ENCODE data around the gene SORL1-AS1.

SORL1-AS1 gene

DNA sequence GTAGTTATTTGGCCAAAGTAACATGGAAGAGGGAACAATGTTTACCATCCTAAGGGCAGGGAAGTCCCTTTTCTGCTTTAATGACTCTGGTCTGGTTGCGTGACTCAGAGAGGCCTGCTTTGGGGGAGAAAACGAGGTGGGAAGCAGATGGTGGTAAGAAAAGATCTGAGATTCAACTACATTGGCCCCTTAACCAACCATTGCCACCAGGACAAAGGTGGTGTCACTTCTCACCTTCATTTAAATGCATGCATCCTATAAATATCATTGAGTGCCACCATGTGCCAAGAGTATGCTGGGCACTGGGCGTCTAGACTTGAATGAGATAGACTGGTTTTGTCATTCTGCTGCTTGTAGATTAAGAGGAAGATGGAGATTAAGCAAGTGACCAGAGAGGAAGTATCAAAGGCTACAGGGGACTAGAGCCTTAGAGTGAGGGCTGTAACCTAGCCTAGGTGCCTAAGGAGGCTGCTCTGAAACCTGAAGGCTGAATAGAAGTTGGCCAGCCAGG, 4.3 kb downstream of the SORL1-AS1 start:
- no peak for DNase-seq
- no peaks in the 10 kb centered on the region for H4K20me1 ChIP-seq (ENCODE audit: control insufficient read depth, insufficient read depth, insufficient read length)
- no peak overlapping the region for H3K23ac ChIP-seq (ENCODE audit: insufficient read length, low read depth, low read length)
- H3K4ac ChIP-seq (ENCODE audit: low read depth, low read length) = no peak overlapping the region
- H3T11ph ChIP-seq (ENCODE audit: low read length) = no peak overlapping the region
- no peak overlapping the region for H2AK5ac ChIP-seq (ENCODE audit: insufficient read length, low read length)
- peaks cover 7% of the 10 kb centered on the region for H3K23me2 ChIP-seq (ENCODE audit: insufficient read length, low read depth, low read length, poor library complexity, severe bottlenecking)
- WGBS (ENCODE audit: extremely low coverage, insufficient read length, low lambda C conversion rate) = no CpG with 5 or more reads among the region's 3 CpGs
- Mint-ChIP-seq H3K27ac (no peak overlapping the region), H3K9me3 (no peaks in the 10 kb centered on the region), H3K36me3 (ENCODE audit: insufficient read depth in 1 of 3, low read depth in 3 of 3) (peaks cover 0 to 2% (median 0%) of the 10 kb centered on the region in 3 experiments; a peak in 1 of 7 replicates), H3K4me1 (peaks cover 48 to 62% of the 10 kb centered on the region in 2 experiments), H3K4me3 (no peak overlapping the region), H3K27me3 (ENCODE audit: low read depth) (peaks cover 13% of the 10 kb centered on the region)
- H3K27me3 ChIP-seq (ENCODE audit: insufficient read depth, low read length) = no peaks in the 10 kb centered on the region
- no peak overlapping the region for H3K27ac ChIP-seq (ENCODE audit: insufficient read length, low read depth, low read length)
- no peak overlapping the region for H2BK20ac ChIP-seq (ENCODE audit: low read depth, low read length, poor library complexity, severe bottlenecking)
- H4K8ac ChIP-seq (replicated peaks; ENCODE audit: insufficient read length, low read depth, low read length) = no peak overlapping the region
- H3K18ac ChIP-seq (ENCODE audit: insufficient read length, low read depth, low read length) = no peak overlapping the region
- no peak overlapping the region for H4K91ac ChIP-seq (ENCODE audit: insufficient read length, low read depth, low read length)
- H3K56ac ChIP-seq (ENCODE audit: insufficient read length, low read depth, low read length) = no peak overlapping the region
- no peak overlapping the region for H2BK5ac ChIP-seq (ENCODE audit: insufficient read length, low read length)
- H2BK15ac ChIP-seq (ENCODE audit: low read depth, low read length) = no peak overlapping the region
- peaks cover 3% of the 10 kb centered on the region; the same call in 1 of the 2 replicates for H3K79me2 ChIP-seq (ENCODE audit: insufficient read depth, low read length)
- no peak overlapping the region for H3K4me2 ChIP-seq (ENCODE audit: insufficient read depth, insufficient read length, low read length)
- no peak overlapping the region for H2BK120ac ChIP-seq (ENCODE audit: low read depth, low read length, poor library complexity, severe bottlenecking)
- no peak for TF ChIP-seq CTCF (conservative IDR thresholded peaks at IDR 0.05)
- H2AFZ ChIP-seq (ENCODE audit: low read length) = no peak overlapping the region
- no peak overlapping the region for H3K14ac ChIP-seq (ENCODE audit: insufficient read depth, low read length)
- peaks cover 5% of the 10 kb centered on the region; the same call in 1 of the 2 replicates for H3K4me1 ChIP-seq (ENCODE audit: insufficient read depth, low read length)
- no peaks in the 10 kb centered on the region for H3K79me1 ChIP-seq (ENCODE audit: insufficient read depth, low read depth, low read length, poor library complexity, severe bottlenecking)
- no peak overlapping the region for H2BK12ac ChIP-seq (ENCODE audit: insufficient read length, low read depth, low read length)
- H3K9ac ChIP-seq (ENCODE audit: extremely low read depth, insufficient read length, low read length) = no peak overlapping the region
- no peaks in the 10 kb centered on the region for H3K9me3 ChIP-seq (ENCODE audit: control insufficient read depth, low read depth, low read length)
- H4K5ac ChIP-seq (ENCODE audit: insufficient read length, low read depth, low read length) = no peak overlapping the region
